Effector CD8-positive, alpha-beta T cell (primary cell): ENCODE measurements around the gene LYRM9.
"Not testable (repeated sequence)": the region's sequence is repeated elsewhere in the genome, so short reads cannot be mapped to it uniquely, and the experiment has no call there.

ENCODE experiments used
- DNase-seq: peaks from one replicate; lab custom pipeline; 2025; lab: John Stamatoyannopoulos, UW
- total RNA-seq, 4 experiments: gene quantifications; one replicate each; lab custom pipeline; 2026; lab: John Stamatoyannopoulos, UW

The LYRM9 gene
- total RNA-seq, result 5.5 to 7.9 (median 6.9) reads per million in 4 experiments

DNA sequence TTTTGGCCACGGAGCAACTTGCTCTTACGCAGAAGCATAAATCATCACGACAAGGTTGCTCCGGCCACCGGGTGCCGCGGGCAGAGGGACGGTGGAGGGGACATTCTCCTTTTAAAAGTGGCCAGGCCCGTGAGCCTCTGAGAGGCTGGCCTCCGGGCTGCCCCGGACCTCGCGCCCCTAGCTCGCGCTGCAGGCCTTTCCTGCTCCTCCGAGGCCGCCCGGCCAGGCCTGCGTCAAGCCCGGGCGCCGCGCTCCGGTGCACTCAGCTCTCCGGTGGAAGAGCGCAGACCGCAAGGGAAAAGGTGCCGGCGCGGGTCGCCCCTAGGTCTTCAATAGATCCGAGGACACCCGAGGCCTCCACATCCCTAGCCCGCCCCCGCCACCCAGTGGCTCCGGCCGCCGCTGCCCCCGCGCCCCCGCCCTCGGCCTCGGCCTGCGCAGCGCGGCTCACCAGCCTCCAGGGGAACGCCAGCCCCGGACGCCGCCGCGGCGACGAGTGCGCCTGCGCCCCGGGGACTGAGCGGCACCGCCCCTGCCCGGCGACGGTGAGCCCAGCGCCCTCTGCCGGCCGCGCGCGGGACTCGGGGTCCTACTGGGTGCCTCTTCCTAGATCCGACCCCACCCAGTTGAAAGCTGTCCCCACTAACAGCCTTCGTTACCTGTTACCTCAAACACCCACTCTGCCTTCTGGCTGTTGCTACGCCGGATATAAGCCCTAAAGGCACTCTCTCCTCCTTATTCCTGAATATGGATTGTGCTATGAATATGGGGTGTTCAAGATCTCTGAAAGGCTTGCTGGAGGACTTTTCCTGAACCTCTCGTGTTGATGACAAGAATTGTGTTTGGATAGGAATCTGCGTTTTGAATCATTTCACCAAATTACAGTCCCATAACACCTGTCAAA lies at the start of gene LYRM9:
TSS of gene LYRM9 (minus strand) at position 500 of the 904 bp plus-strand sequence. CDS start 10,671 bp downstream, outside the sequence.
- DNase-seq, result peak; percentile 91

- no peak for DNase-seq
Measured at GRCh38 chr17:27940503-27941428, 47.6 kb upstream of the LYRM9 start.

- no peak for DNase-seq
Measured at GRCh38 chr17:27939474-27940465, 46.6 kb upstream of the LYRM9 start.

DNA sequence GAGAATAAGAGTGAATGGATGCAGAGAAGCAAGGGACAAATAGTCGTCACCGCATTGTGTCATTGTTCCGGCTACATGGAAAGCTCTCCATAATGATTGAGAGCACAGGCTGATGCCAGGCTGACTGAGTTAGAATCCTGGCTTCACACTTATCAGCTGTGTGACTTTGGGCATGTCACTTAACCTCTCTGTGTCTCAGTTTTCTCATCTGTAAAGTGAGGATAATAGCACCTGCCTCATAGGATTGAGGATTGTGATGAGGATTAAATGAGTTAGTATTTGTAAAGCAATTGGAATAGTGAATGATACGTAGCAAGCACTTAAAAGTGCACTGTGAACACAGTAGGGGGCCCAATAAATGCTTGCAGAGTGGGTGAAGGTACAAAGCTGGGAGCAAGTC lies 45.7 kb upstream of the LYRM9 start:
- no peak for DNase-seq

GRCh38 chr17:27938241-27938640 lies 45.1 kb upstream of the LYRM9 start:
- no peak for DNase-seq

DNA sequence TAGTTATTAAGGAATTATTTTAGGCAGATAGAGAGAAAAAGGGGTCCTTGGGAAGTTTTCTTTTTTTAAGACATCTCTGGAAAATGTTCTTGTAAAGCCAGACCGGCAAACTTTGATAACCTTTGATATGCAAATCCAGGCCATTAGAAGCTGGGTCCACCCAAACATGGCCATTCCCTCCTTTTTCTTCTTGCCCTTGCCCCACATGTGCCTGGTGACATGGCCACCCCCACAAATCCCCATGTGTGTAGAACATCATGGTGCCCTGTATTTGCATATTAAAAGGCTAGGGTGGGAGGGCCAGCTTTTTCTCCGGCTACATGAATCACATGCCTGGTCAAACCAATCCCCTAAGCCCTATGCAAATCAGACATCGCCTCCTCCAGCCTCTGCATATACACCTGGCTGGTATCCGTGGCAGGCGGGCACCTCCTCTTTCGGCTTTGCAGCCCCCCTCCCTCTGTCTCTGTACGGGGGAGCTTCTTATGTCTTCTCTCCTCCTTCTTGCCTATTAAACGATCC lies 43.9 kb upstream of the LYRM9 start:
- DNase-seq, result no peak

DNA sequence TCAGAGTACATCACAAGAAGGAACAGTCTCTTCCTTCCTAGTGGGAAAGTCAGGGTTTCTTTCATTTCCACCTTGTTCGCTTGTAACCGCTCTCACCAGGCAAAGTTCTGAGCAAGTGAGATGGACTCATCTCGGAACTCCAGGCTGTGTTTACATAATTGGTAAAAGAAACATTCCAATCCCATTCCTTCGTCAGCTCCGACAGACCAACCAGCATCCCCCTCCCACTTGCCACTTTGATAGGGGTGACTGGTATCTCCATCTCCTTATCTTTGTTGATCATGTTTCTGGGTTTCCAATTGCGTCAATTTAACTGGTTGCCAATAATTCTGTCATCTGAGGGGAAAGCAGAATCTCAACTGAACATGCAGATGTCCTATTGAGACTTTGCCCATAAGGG lies 36.8 kb upstream of the LYRM9 start:
- no peak for DNase-seq

DNA sequence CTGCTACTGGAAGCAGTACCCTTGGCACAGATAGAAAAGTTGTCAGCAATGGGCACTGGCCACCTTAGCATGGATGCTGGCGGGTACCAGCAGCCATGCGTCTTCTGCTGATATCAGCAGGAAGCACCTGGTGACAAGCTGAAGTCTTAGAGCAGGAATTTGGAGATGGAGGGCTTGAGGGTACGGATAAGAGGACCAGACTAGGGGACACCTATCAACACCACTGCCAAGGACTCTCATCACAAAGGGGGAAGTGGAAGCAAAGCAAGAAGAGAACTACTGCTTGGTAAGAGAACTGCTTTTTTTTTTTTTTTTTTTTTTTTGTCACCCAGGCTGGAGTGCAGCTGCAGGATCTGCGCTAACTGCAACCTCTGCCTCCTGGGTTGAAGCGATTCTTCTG lies 35.4 kb upstream of the LYRM9 start:
- no peak for DNase-seq

DNA sequence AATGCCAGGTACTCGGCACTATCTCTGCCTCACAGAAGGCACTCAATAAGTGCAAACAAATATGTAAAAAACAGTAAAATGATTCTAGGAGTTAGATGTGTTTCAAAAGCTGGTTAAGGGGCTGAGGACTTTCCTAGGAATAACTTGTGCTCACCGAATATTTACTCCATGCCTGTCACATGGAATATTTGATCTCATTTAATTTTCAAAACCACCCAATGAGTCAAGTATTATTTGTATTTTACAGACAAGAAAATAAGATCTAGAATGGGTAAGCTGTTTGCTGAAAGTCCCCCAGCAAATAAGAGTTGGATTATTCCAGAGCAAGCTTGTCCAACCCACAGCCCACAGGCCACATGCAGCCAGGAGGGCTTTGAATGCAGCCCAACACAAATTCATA lies 34.6 kb upstream of the LYRM9 start:
- DNase-seq, result no peak

DNA sequence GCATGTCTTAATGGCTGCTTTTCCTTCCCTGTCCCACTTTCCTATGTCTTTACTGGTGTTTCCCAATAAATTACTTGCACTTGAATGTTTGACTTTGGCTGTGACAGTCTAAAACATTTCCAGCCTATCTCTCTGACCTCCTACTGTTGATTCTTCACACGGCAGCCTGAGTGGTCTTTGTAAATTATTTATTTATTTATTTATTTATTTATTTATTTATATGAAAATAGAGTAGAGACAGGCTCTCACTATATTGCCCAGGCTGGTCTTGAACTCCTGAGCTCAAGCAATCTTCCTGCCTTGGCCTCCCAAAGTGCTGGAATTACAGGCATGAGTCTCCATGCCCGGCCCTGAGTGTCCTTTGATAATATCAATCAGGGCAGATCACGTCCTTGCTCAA lies 28.4 kb upstream of the LYRM9 start:
- no peak for DNase-seq

GRCh38 chr17:27921077-27921476 lies 27.9 kb upstream of the LYRM9 start:
- no peak for DNase-seq

DNA sequence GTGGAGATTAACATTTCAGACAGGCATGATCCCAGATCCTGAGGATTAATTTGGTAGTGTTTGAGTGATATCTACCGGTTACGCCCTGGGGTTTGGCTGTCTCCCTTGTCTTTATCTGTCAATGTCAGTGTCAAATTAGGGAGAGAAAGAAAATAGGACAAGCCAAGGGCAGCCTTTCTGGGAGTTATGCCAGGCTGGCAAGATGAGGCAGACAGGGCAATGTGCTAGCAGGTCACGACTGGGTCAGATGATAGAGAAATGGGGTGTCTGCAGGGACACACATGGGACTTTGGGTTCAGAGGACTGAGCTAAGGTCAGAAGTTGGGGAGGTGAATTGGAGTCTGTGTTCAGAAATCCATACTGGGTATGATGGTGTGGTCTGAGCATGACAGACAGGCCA lies 27.4 kb upstream of the LYRM9 start:
- no peak for DNase-seq

- DNase-seq, result no peak
Measured at GRCh38 chr17:27919079-27919478, 25.9 kb upstream of the LYRM9 start.

DNA sequence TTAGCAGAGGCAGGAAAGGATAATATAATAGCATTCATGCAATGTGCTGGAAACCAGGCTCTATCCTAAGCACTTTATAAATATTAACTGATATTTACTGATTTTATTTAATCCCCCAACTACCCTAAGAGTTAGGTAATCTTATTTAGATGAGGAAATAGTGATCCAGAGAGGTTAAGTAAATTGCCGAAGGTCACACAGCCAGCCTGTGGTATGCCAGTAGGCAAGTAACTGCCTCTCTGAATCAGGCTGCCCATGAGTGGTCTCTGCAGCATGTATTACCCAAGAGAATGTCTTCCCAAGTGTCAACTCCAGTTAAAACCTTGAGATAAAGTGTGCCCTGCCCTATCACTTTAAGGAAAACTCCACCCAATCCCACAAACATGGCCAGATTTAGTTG lies 25.3 kb upstream of the LYRM9 start:
- no peak for DNase-seq

- DNase-seq, result no peak
Measured at GRCh38 chr17:27917000-27917399, 23.8 kb upstream of the LYRM9 start.

- DNase-seq, result no peak
Measured at GRCh38 chr17:27915709-27916108, 22.5 kb upstream of the LYRM9 start.

DNA sequence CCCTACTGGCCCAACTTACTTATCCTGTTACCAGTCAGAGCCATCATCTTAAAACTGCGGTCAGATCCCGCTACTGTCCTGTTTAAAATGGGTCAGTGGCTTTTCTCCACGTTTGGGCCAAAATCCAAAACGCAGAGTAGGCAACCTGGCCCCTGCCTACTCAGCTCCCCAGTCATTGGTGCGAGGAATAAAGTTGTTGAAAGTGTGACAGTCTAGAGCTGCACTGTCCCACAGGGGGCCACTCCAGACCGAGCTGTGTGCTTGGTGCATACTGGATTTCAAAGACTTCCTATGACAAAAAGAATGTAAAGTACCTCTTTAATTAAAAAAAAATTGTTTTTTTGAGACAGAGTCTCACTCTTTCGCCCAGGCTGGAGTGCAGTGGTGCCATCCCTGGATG lies 21.2 kb upstream of the LYRM9 start:
- no peak for DNase-seq

- DNase-seq, result no peak
Measured at GRCh38 chr17:27912964-27913363, 19.8 kb upstream of the LYRM9 start.

- DNase-seq, result not testable (repeated sequence)
Measured at GRCh38 chr17:27912299-27912698, 19.1 kb upstream of the LYRM9 start.

DNA sequence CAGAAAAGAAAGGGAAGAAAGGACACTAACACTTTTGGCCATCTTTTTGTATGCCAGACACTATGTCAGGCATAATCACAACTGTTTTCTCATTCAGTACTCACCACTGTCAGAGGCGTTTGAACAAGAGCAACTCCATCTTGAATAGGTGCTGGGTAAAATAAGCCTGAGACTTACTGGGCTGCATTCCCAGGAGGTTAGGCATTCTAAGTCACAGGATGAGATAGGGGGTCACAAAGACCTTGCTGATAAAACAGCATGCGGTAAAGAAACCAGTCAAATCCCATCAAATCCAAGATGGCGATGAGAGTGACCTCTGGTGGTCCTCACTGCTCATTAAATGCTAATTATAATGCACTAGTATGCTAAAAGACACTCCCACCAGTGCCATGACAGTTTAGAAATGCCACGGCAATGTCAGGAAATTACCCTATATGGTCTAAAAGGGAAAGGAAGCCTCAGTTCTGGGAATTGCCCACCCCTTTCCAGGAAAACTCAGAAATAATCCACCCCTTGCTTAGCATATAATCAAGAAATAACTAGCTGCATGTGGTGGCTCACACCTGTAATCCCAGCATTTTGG lies 14.9 kb upstream of the LYRM9 start:
- no peak for DNase-seq

DNA sequence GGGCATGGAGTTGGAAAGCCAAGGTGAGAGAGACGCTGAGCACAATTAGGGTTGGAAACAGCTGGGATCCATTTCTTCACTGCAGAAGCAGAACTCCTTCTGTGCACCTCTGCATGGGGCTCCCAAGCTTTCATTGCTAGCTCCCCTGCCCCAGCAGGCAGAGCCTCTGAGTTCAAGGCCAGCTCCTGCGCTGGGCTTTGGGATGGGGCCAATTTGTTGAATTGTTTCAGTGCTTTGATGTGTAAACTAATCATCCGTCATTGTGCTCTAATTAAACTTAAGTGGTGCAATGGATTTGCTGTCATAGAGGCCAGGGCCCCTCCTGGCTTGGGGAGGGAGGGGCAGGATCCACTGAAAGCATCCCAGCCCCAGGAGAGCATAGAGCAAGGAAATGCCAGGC lies 13.5 kb upstream of the LYRM9 start:
- DNase-seq, result no peak
